IMR-90 (cell line): ENCODE data around the gene TMC1. TPM values are rescaled to one million over a fixed set of nuclear protein-coding genes. Genes with fewer than 3 reads are reported as not detected.

Experiments used
- ATAC-seq: fragments of 200-7000 bp; cut with Tn5 transposase; 2 replicates; pipeline ENCODE4 v1.9.1; 2020; ENCODE audit warnings: low read depth, mild to moderate bottlenecking, moderate library complexity
- BruUV-seq: library from RNA; stranded (reverse); fragments of 400-500 nt; replicated peaks from 2 replicates; lab custom pipeline; 2021; lab: Mats Ljungman, UMichigan
- CTCF ChIA-PET: fragments of 300-600 bp; formaldehyde crosslinking; extraction: SDS; loops from one replicate; lab custom pipeline; 2021; ENCODE audit warnings: antibody characterized with exemption; lab: Yijun Ruan, JAX
- POLR2A ChIA-PET: fragments of 300-600 bp; sonication (Branson Sonifier 250); formaldehyde crosslinking; loops from one replicate; lab custom pipeline; 2022; ENCODE audit warnings: antibody characterized with exemption; ENCODE audit not compliant: unreplicated experiment; lab: Charles Lee
- DNase-seq: peaks from one replicate; pipeline ENCODE4 v3.0.0; 2013
- H2AFZ ChIP-seq: replicated peaks from 2 replicates; pipeline ENCODE3; 2013; ENCODE audit warnings: low read length, mild to moderate bottlenecking; ENCODE audit not compliant: poor library complexity
- H2AK5ac ChIP-seq: 2 replicates; pipeline ENCODE4 v1.6.1; 2013; ENCODE audit warnings: low read depth, low read length, inconsistent platforms
- H2AK9ac ChIP-seq: replicated peaks from 2 replicates; pipeline ENCODE3; 2013; ENCODE audit warnings: mild to moderate bottlenecking, low read depth, low read length, moderate library complexity; ENCODE audit not compliant: poor library complexity
- H2BK120ac ChIP-seq: 2 replicates; pipeline ENCODE4 v1.6.1; 2013; ENCODE audit warnings: low read depth, low read length, inconsistent platforms
- H2BK15ac ChIP-seq: 3 replicates; pipeline ENCODE4 v1.6.1; 2013; ENCODE audit warnings: low read depth, low read length, inconsistent platforms
- H2BK20ac ChIP-seq: 2 replicates; pipeline ENCODE4 v1.6.1; 2013; ENCODE audit warnings: low read depth, mild to moderate bottlenecking, inconsistent platforms, low read length, moderate library complexity
- H2BK5ac ChIP-seq: 2 replicates; pipeline ENCODE4 v1.6.1; 2013; ENCODE audit warnings: mild to moderate bottlenecking, low read depth, low read length, inconsistent platforms; ENCODE audit not compliant: poor library complexity, severe bottlenecking
- H3K14ac ChIP-seq: replicated peaks from 2 replicates; pipeline ENCODE4 v1.6.1; 2013; ENCODE audit warnings: low read depth, low read length, inconsistent platforms
- H3K18ac ChIP-seq: 2 replicates; pipeline ENCODE4 v1.6.1; 2013; ENCODE audit warnings: low read depth, low read length, control low read depth
- H3K23ac ChIP-seq: 2 replicates; pipeline ENCODE4 v1.6.1; 2013; ENCODE audit warnings: low read depth, low read length, inconsistent platforms
- H3K27ac ChIP-seq: 2 replicates; pipeline ENCODE4 v1.5.1; 2013; ENCODE audit warnings: mild to moderate bottlenecking, control low read depth, low read length; ENCODE audit not compliant: insufficient read depth
- H3K27me3 ChIP-seq: 2 replicates; pipeline ENCODE4 v1.6.1; 2013; ENCODE audit warnings: low read length; ENCODE audit not compliant: control insufficient read depth, insufficient read depth
- H3K36me3 ChIP-seq: 2 replicates; pipeline ENCODE4 v1.6.1; 2013; ENCODE audit warnings: low read length, mixed read lengths; ENCODE audit not compliant: control insufficient read depth, insufficient read depth
- H3K4ac ChIP-seq: 2 replicates; pipeline ENCODE4 v1.6.1; 2013; ENCODE audit warnings: low read depth, low read length, inconsistent platforms
- H3K4me1 ChIP-seq: 2 replicates; pipeline ENCODE4 v1.6.1; 2013; ENCODE audit warnings: low read length, mixed read lengths; ENCODE audit not compliant: control insufficient read depth, insufficient read depth
- H3K4me2 ChIP-seq: 2 replicates; pipeline ENCODE4 v1.6.1; 2013; ENCODE audit warnings: low read depth, mild to moderate bottlenecking, control low read depth, low read length, moderate library complexity
- H3K4me3 ChIP-seq: 2 replicates; pipeline ENCODE4 v1.5.1; 2013; ENCODE audit warnings: low read depth, mild to moderate bottlenecking, control low read depth, low read length, moderate library complexity; ENCODE audit not compliant: insufficient read depth
- H3K56ac ChIP-seq: 2 replicates; pipeline ENCODE4 v1.6.1; 2013; ENCODE audit warnings: low read length, inconsistent platforms; ENCODE audit not compliant: insufficient read depth; ENCODE audit errors: extremely low read depth
- H3K79me1 ChIP-seq, 2 experiments: 2 replicates each; pipeline ENCODE4 v1.6.1; 2013; ENCODE audit warnings: low read length in 2 of 2, inconsistent platforms in 1 of 2, low read depth in 1 of 2
- H3K9ac ChIP-seq: 2 replicates; pipeline ENCODE4 v1.6.1; 2013; ENCODE audit warnings: low read depth, low read length, control low read depth
- H3K9me1 ChIP-seq: 2 replicates; pipeline ENCODE4 v1.6.1; 2013; ENCODE audit warnings: low read length, inconsistent platforms; ENCODE audit not compliant: insufficient read depth
- H3K9me3 ChIP-seq: 2 replicates; pipeline ENCODE4 v1.6.1; 2013; ENCODE audit warnings: low read length; ENCODE audit not compliant: control insufficient read depth, insufficient read depth
- H4K20me1 ChIP-seq: 2 replicates; pipeline ENCODE4 v1.6.1; 2013; ENCODE audit warnings: low read length, inconsistent platforms; ENCODE audit not compliant: insufficient read depth
- H4K5ac ChIP-seq: 2 replicates; pipeline ENCODE4 v1.6.1; 2013; ENCODE audit warnings: mild to moderate bottlenecking, low read depth, low read length, control low read depth
- H4K8ac ChIP-seq, 2 experiments: 2 replicates each; pipeline ENCODE4 v1.6.1; 2013; ENCODE audit warnings: low read depth in 2 of 2, low read length in 2 of 2, control low read depth in 1 of 2, inconsistent platforms in 1 of 2
- H4K91ac ChIP-seq: 2 replicates; pipeline ENCODE4 v1.6.1; 2013; ENCODE audit warnings: low read depth, low read length, inconsistent platforms; ENCODE audit not compliant: insufficient read depth
- BHLHE40 ChIP-seq: fragments of 150-350 bp; IDR thresholded peaks from 2 replicates; pipeline ENCODE4 v1.6.1; 2016; ENCODE audit warnings: mild to moderate bottlenecking, low read depth, low read length
- CEBPB ChIP-seq: IDR thresholded peaks from 2 replicates; pipeline ENCODE4 v1.6.1; 2012; ENCODE audit warnings: low read depth, low read length, improper control_type of control experiment
- CHD1 ChIP-seq: IDR thresholded peaks from 2 replicates; pipeline ENCODE4 v1.6.1; 2012; ENCODE audit warnings: low read depth, low read length, improper control_type of control experiment
- CTCF ChIP-seq: conservative IDR thresholded peaks from 2 replicates; pipeline ENCODE4 v1.5.1; 2012; ENCODE audit warnings: mild to moderate bottlenecking, low read depth, low read length, improper control_type of control experiment
- ELK1 ChIP-seq: fragments of 150-350 bp; IDR thresholded peaks from 2 replicates; pipeline ENCODE4 v1.6.1; 2016; ENCODE audit warnings: low read depth, mild to moderate bottlenecking, low read length, moderate library complexity, borderline replicate concordance
- FOS ChIP-seq: fragments of 150-350 bp; IDR thresholded peaks from 2 replicates; pipeline ENCODE4 v1.6.1; 2016; ENCODE audit warnings: low read depth, low read length
- MAFK ChIP-seq: IDR thresholded peaks from 2 replicates; pipeline ENCODE4 v1.6.1; 2012; ENCODE audit warnings: low read depth, low read length, improper control_type of control experiment
- MAZ ChIP-seq: IDR thresholded peaks from 2 replicates; pipeline ENCODE4 v1.6.1; 2012; ENCODE audit warnings: low read depth, mild to moderate bottlenecking, low read length, improper control_type of control experiment, moderate library complexity, borderline replicate concordance
- MXI1 ChIP-seq: IDR thresholded peaks from 2 replicates; pipeline ENCODE4 v1.6.1; 2012; ENCODE audit warnings: low read depth, mild to moderate bottlenecking, low read length, moderate library complexity, borderline replicate concordance
- NFE2L2 ChIP-seq: fragments of 150-350 bp; IDR thresholded peaks from 2 replicates; pipeline ENCODE4 v1.6.1; 2016; ENCODE audit warnings: low read depth, mild to moderate bottlenecking, low read length
- POLR2A ChIP-seq: IDR thresholded peaks from 2 replicates; pipeline ENCODE4 v1.6.1; 2012; ENCODE audit warnings: mild to moderate bottlenecking, low read depth, low read length
- RAD21 ChIP-seq: IDR thresholded peaks from 2 replicates; pipeline ENCODE4 v1.6.1; 2012; ENCODE audit warnings: low read length, improper control_type of control experiment
- RCOR1 ChIP-seq: IDR thresholded peaks from 2 replicates; pipeline ENCODE4 v1.6.1; 2012; ENCODE audit warnings: mild to moderate bottlenecking, low read length, improper control_type of control experiment; ENCODE audit not compliant: insufficient replicate concordance
- RFX5 ChIP-seq: IDR thresholded peaks from 2 replicates; pipeline ENCODE4 v1.8.0; 2012; ENCODE audit warnings: low read depth, mild to moderate bottlenecking, low read length, moderate library complexity
- SMC3 ChIP-seq: fragments of 150-350 bp; IDR thresholded peaks from 2 replicates; pipeline ENCODE4 v1.6.1; 2016; ENCODE audit warnings: low read depth, mild to moderate bottlenecking, antibody characterized with exemption, low read length, moderate library complexity
- USF2 ChIP-seq: fragments of 150-350 bp; IDR thresholded peaks from 2 replicates; pipeline ENCODE4 v1.6.1; 2017; ENCODE audit warnings: mild to moderate bottlenecking, antibody characterized with exemption, low read length, low read depth
- WGBS, 2 experiments: methylation state at CpG; one replicate each; pipeline versions ENCODE4 v1.1.5 to v1.1.7; 2013; ENCODE audit warnings: missing lambda C conversion rate in 2 of 2; ENCODE audit not compliant: insufficient read length in 1 of 2; ENCODE audit errors: extremely low coverage in 2 of 2; 5-methylcytosine and 5-hydroxymethylcytosine counted together
- dilution Hi-C: fragments of 300-500 bp; cut with HindIII; formaldehyde crosslinking; loops from one replicate; pipeline ENCODE4 v1.14.3; 2018; ENCODE audit warnings: low sequenced_read_pairs; ENCODE audit not compliant: unreplicated experiment
- in situ Hi-C: fragments of 300-500 bp; cut with MboI; formaldehyde crosslinking; loops from 3 replicates; pipeline ENCODE4 v1.14.3; 2019; ENCODE audit warnings: low sequenced_read_pairs, inconsistent platforms, mixed read lengths
- intact Hi-C: fragments of 100-400 bp; cut with micrococcal nuclease; formaldehyde crosslinking; loops from 2 replicates; pipeline ENCODE4 v1.10.0; 2022
- polyA plus RNA-seq, 3 experiments: library from polyadenylated mRNA; depleted of rRNA; stranded (reverse); fragments of >200 nt; gene quantifications; 2 replicates each; pipeline ENCODE4 v1.2.3, GENCODE V29; 2012; ENCODE audit warnings: low replicate concordance in 1 of 3
- total RNA-seq: library from RNA; depleted of rRNA; stranded (reverse); fragments of >200 nt; gene quantifications from 2 replicates; pipeline ENCODE4 v1.2.3, GENCODE V29; 2012

The TMC1 gene
- total and polyA plus RNA-seq, 2 of the 4 experiments (the other 2 are of a cell fraction) = not detected

- Histone ChIP-seq H4K91ac (peak overlapping the region; percentile 55; the same call in 1 of the 2 replicates), H2BK5ac (no peak overlapping the region), H3K27me3 (no peaks in the 10 kb centered on the region), H3K36me3 (no peaks in the 10 kb centered on the region), H2AK9ac (no peak overlapping the region), H4K8ac (peak overlapping the region; percentile 36 to 51; a peak in 1 of 4 replicates), H2AK5ac (peak overlapping the region; percentile 56), H3K14ac (peak overlapping the region; percentile 53; the same call in 1 of the 2 replicates), H3K4me1 (peaks cover 5% of the 10 kb centered on the region), H3K9me3 (no peaks in the 10 kb centered on the region; the same call in 1 of the 2 replicates), H3K4me2 (no peak overlapping the region), H3K79me1 (no peaks in the 10 kb centered on the region; a peak in 1 of 4 replicates), H2BK15ac (peak overlapping the region; percentile 96; the same call in 2 of the 3 replicates), H3K56ac (no peak overlapping the region), H2AFZ (no peak overlapping the region), H3K27ac (peak overlapping the region; percentile 21; the same call in 1 of the 2 replicates), H3K9me1 (peaks cover 4% of the 10 kb centered on the region), H4K5ac (peak overlapping the region; percentile 38), H3K23ac (peak overlapping the region; percentile 23; the same call in 1 of the 2 replicates), H2BK120ac (peak overlapping the region; percentile 71), H3K18ac (peak overlapping the region; percentile 68), H3K4ac (peak overlapping the region; percentile 65), H3K9ac (no peak overlapping the region), H4K20me1 (no peaks in the 10 kb centered on the region), H3K4me3 (no peak overlapping the region), H2BK20ac (peak overlapping the region; percentile 51)
- no peak for DNase-seq
- in situ Hi-C loops = loop anchor here (25.0 kb wide), 1 partner anchor 815 kb away; no protein-coding TSS in a partner anchor
- no CpG with 5 or more reads among the region's 1 CpG for WGBS, 2 experiments
- ATAC-seq = no peak
- intact Hi-C loops = loop anchor here (10.0 kb wide), 1 partner anchor 78 kb away; no protein-coding TSS in a partner anchor
- ChIA-PET POLR2A (no interaction called here), CTCF (no interaction called here)
- BruUV-seq = no TSS peak
- dilution Hi-C loops = no loop called here
- TF ChIP-seq MAZ (no peak), MAFK (no peak), MXI1 (no peak), SMC3 (no peak), RAD21 (no peak), CTCF (no peak), USF2 (no peak), BHLHE40 (no peak), RCOR1 (no peak), RFX5 (no peak), ELK1 (no peak), CHD1 (no peak), POLR2A (no peak), CEBPB (no peak), NFE2L2 (no peak), FOS (no peak)
Measured at GRCh38 chr9:72552356-72552755, 30.9 kb downstream of the TMC1 start.
